Adrenal gland (tissue), 12 donors: ENCODE measurements around the gene RABAC1. TPM values are rescaled to one million over a fixed set of nuclear protein-coding genes. Genes with fewer than 3 reads are reported as not detected.

Experiments
- DNase-seq, 7 donors: peaks; one replicate each; pipeline ENCODE4 v3.0.0-alpha.2; 2019 to 2020
- H3K27ac ChIP-seq, 5 donors: fragments of 200-600 bp; sonication (generic) in 4 of 5; 1 replicate in 3 of 5; 2 replicates in 2 of 5; pipeline versions ENCODE4 v1.5.1 to v1.8.0; 2016 to 2020; ENCODE audit warnings: mild to moderate bottlenecking in 1 of 5
- H3K27me3 ChIP-seq: fragments of 200-600 bp; 2 replicates; pipeline ENCODE4 v1.8.0; 2021
- H3K36me3 ChIP-seq, 2 donors: fragments of 200-600 bp; replicated peaks in 1 of 2; 1 replicate in 1 of 2; 2 replicates in 1 of 2; pipeline versions ENCODE4 v1.5.1 to v1.8.0; 2018 to 2022
- H3K4me1 ChIP-seq, 2 donors: fragments of 200-600 bp; replicated peaks in 1 of 2; 1 replicate in 1 of 2; 2 replicates in 1 of 2; pipeline versions ENCODE4 v1.5.1 to v1.8.0; 2018 to 2021
- H3K4me3 ChIP-seq, 4 donors: fragments of 200-600 bp; sonication (generic) in 3 of 4; one replicate each; pipeline ENCODE4 v1.5.1; 2016 to 2018
- H3K9me3 ChIP-seq, 3 donors: fragments of 200-600 bp; sonication (generic) in 1 of 3; replicated peaks in 1 of 3; 1 replicate in 2 of 3; 2 replicates in 1 of 3; pipeline versions ENCODE4 v1.5.1 to v1.8.0; 2016 to 2021
- CTCF ChIP-seq, 6 experiments: fragments of 450-650 bp in 4 of 6; fragments of 200-600 bp in 2 of 6; sonication (generic) in 1 of 6; IDR thresholded peaks; 1 replicate in 5 of 6; 2 replicates in 1 of 6; pipeline versions ENCODE4 v1.5.1 to v1.8.0; 2016 to 2021; ENCODE audit warnings: antibody characterized with exemption in 6 of 6, mild to moderate bottlenecking in 2 of 6, moderate library complexity in 1 of 6
- POLR2A ChIP-seq, 2 donors: fragments of 450-650 bp; IDR thresholded peaks; one replicate each; pipeline ENCODE4 v1.6.1; 2017; ENCODE audit warnings: antibody characterized with exemption in 2 of 2, mild to moderate bottlenecking in 2 of 2, moderate library complexity in 1 of 2
- WGBS, 4 donors: extraction: QIAGEN DNeasy Blood & Tissue Kit in 2 of 4; methylation state at CpG; one replicate each; pipeline versions ENCODE4 v1.1.5 to v1.1.7; 2013 to 2017; 5-methylcytosine and 5-hydroxymethylcytosine counted together
- intact Hi-C, 2 donors: fragments of 100-400 bp; cut with DNase I; formaldehyde crosslinking; loops; one replicate each; pipeline versions ENCODE4 v1.14.1 to v1.15.0; 2022 to 2023
- polyA plus RNA-seq, 3 donors: library from polyadenylated mRNA; stranded (reverse); fragments of 200-250 nt in 2 of 3; fragments of 350-450 nt in 1 of 3; fragmentation: Illumina TruSeq in 1 of 3; extraction: RNeasy Lipid Tissue Mini Kit (QIAGEN cat#74804) in 1 of 3; gene quantifications; one replicate each; pipeline ENCODE4 v1.2.3, GENCODE V29; 2013 to 2014
- total RNA-seq, 9 donors: library from RNA; depleted of rRNA in 4 of 9; stranded (reverse); fragments of >200 nt in 4 of 9; fragments of 120-200 nt in 1 of 9; fragmentation: NEBNext Ultra II Directional in 1 of 9; extraction: Animal tissue kit (Norgen Biotek cat#: 25700) in 1 of 9; gene quantifications; one replicate each; pipeline versions ENCODE4 v1.1.0 to v1.2.4, GENCODE V29; 2013 to 2023
- donor health status: healthy with polysubstance abuse.
- donor health status: Bipolar disorder and iron deficiency.
- donor health status: DM: yes; HTN: yes; CAD: no.
- donor health status: DM: no; HTN: no; CAD: no.
- donor health status: DM: no; HTN: no; CAD: no.
- donor health status: DM: yes; HTN: yes; CAD: no.

RABAC1 gene
- total and polyA plus RNA-seq, 12 donors: 17.9 to 397 (median 178) TPM

DNA sequence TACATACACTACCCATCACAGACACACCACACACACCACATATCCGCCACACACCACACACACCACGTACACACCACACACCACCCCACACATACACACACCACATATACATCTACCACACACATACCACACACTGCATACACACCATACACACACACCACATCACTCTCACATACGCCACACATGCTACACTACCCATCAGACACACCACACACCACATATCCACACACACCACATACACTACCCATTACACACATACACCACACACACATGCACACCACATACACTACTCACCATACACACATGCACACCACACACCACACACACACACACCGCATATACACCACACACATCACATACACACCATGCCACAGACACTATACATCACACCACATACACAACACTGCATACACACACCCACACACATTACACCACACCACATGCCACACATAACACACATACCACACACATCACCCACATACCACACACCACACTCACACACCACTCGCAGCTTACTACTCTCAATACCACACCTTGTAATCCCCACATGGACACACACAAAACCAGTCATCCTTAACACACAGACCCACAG, 40.4 kb downstream of the RABAC1 start:
- Histone ChIP-seq H3K36me3 (no peaks in the 10 kb centered on the region), H3K4me1 (no peaks in the 10 kb centered on the region), H3K4me3 (no peak overlapping the region), H3K27me3 (peaks cover 45% of the 10 kb centered on the region), H3K27ac (no peak overlapping the region), H3K9me3 (no peaks in the 10 kb centered on the region)
- WGBS, 4 donors: 83 to 88% (median 85%) methylated on average over 5 of the region's 5 CpGs
- TF ChIP-seq CTCF (IDR thresholded peaks at IDR 0.05) (no peak), POLR2A (IDR thresholded peaks at IDR 0.05) (no peak)
- intact Hi-C loops: no loop called here
- no peak for DNase-seq

- no peaks in the 10 kb centered on the region for H3K9me3 ChIP-seq
- no peak for TF ChIP-seq CTCF (IDR thresholded peaks at IDR 0.05)
- TF ChIP-seq POLR2A (IDR thresholded peaks at IDR 0.05): no peak
- no peaks in the 10 kb centered on the region for H3K36me3 ChIP-seq
- H3K27me3 ChIP-seq: peaks cover 43% of the 10 kb centered on the region
- no peaks in the 10 kb centered on the region for H3K4me1 ChIP-seq
- no peak overlapping the region for H3K27ac ChIP-seq
- WGBS, 4 donors: 74 to 84% (median 80%) methylated on average over 4 to 6 of the region's 6 CpGs
- no peak overlapping the region for H3K4me3 ChIP-seq
- intact Hi-C loops: no loop called here
- no peak for DNase-seq
Observed at GRCh38 chr19:41918095-41918494, 41.0 kb downstream of the RABAC1 start.

GRCh38 chr19:41917676-41918075, 41.4 kb downstream of the RABAC1 start:
- H3K9me3 ChIP-seq: no peaks in the 10 kb centered on the region
- no peak overlapping the region for H3K4me3 ChIP-seq
- no peaks in the 10 kb centered on the region for H3K4me1 ChIP-seq
- no peak overlapping the region for H3K27ac ChIP-seq
- no peaks in the 10 kb centered on the region for H3K36me3 ChIP-seq
- no peak for TF ChIP-seq CTCF (IDR thresholded peaks at IDR 0.05)
- TF ChIP-seq POLR2A (IDR thresholded peaks at IDR 0.05): no peak
- intact Hi-C loops: no loop called here
- no peak for DNase-seq
- WGBS, 4 donors: 29 to 63% (median 56%) methylated on average over 5 to 12 of the region's 12 CpGs
- H3K27me3 ChIP-seq: peaks cover 39% of the 10 kb centered on the region

GRCh38 chr19:41915776-41916414, 43.2 kb downstream of the RABAC1 start:
- intact Hi-C loops: no loop called here
- no peak for DNase-seq
- no peak for TF ChIP-seq POLR2A (IDR thresholded peaks at IDR 0.05)
- no peak for TF ChIP-seq CTCF (IDR thresholded peaks at IDR 0.05)
- no peaks in the 10 kb centered on the region for H3K4me1 ChIP-seq
- no peak overlapping the region for H3K4me3 ChIP-seq
- no peak overlapping the region for H3K27ac ChIP-seq
- WGBS, 4 donors: 21 to 28% (median 25%) methylated on average over 12 to 27 of the region's 27 CpGs
- H3K36me3 ChIP-seq: no peaks in the 10 kb centered on the region
- no peaks in the 10 kb centered on the region for H3K9me3 ChIP-seq
- H3K27me3 ChIP-seq: peaks cover 30% of the 10 kb centered on the region
